K562 (cell line): ENCODE results near the gene MBNL1. TPM values are rescaled to one million over a fixed set of nuclear protein-coding genes. Genes with fewer than 3 reads are reported as not detected.
A peak's percentile ranks its signal among the peaks of the same experiment; 100 is the strongest.

ENCODE experiments used
- CREB1 ChIP-seq, 2 experiments: sonication (generic) in 1 of 2; formaldehyde crosslinking in 1 of 2; IDR thresholded peaks; 2 replicates each; pipeline versions ENCODE4 v1.6.1 to v1.8.0; 2012 to 2022; ENCODE audit warnings: inconsistent platforms in 1 of 2, mild to moderate bottlenecking in 1 of 2, missing genetic modification reagents in 1 of 2, moderate library complexity in 1 of 2
- HNRNPH1 ChIP-seq: fragments of 200-400 bp; formaldehyde crosslinking; optimal IDR thresholded peaks from 2 replicates; pipeline ENCODE3; 2017; ENCODE audit warnings: low read depth, mild to moderate bottlenecking, low read length, moderate library complexity
- ILK ChIP-seq: fragments of 450-650 bp; IDR thresholded peaks from 2 replicates; pipeline ENCODE4 v1.6.1; 2016; ENCODE audit warnings: missing genetic modification characterization, low read depth, mild to moderate bottlenecking, missing compliant biosample characterization, moderate library complexity, borderline replicate concordance
- KDM2B ChIP-seq: fragments of 250-450 bp; sonication (Bioruptor Pico); IDR thresholded peaks from 2 replicates; pipeline ENCODE4 v1.8.0; 2021; ENCODE audit warnings: mild to moderate bottlenecking, moderate library complexity
- MTA2 ChIP-seq: fragments of 450-650 bp; IDR thresholded peaks from 2 replicates; pipeline ENCODE4 v1.6.1; 2016; ENCODE audit warnings: low read depth
- NFIC ChIP-seq: fragments of 450-650 bp; IDR thresholded peaks from 2 replicates; pipeline ENCODE4 v1.6.1; 2017; ENCODE audit warnings: mild to moderate bottlenecking, inconsistent platforms
- STAT5A ChIP-seq: IDR thresholded peaks from 2 replicates; pipeline ENCODE4 v1.6.1; 2012; ENCODE audit warnings: low read length, inconsistent platforms, borderline replicate concordance
- TEAD2 ChIP-seq: fragments of 450-650 bp; IDR thresholded peaks from 2 replicates; pipeline ENCODE4 v1.6.1; 2016; ENCODE audit warnings: missing genetic modification characterization, control low read depth, missing compliant biosample characterization
- ZNF143 ChIP-seq: sonication (generic); formaldehyde crosslinking; IDR thresholded peaks from 2 replicates; pipeline ENCODE4 v1.9.0; 2022; ENCODE audit warnings: mild to moderate bottlenecking, missing genetic modification reagents
- ZNF146 ChIP-seq: IDR thresholded peaks from one replicate; pipeline ENCODE4 v1.6.1; 2018; ENCODE audit warnings: missing compliant biosample characterization; ENCODE audit not compliant: unreplicated experiment
- ZNF318 ChIP-seq, 2 experiments: fragments of 450-650 bp; IDR thresholded peaks; 2 replicates each; pipeline ENCODE4 v1.6.1; 2016; ENCODE audit warnings: mild to moderate bottlenecking in 2 of 2, borderline replicate concordance in 1 of 2, low read depth in 1 of 2, moderate library complexity in 1 of 2
- polyA plus RNA-seq, 8 experiments: library from polyadenylated mRNA; depleted of rRNA in 4 of 8; stranded (reverse) in 5 of 8; unstranded in 3 of 8; fragments of >200 nt; fragmentation: Nextera tagmentation in 2 of 8; fragmentation: Illumina TruSeq in 1 of 8; extraction: Ambion mirVana in 2 of 8; extraction: Trizol in 1 of 8; gene quantifications; 2 replicates each; pipeline versions ENCODE4 v1.2.1 to v1.2.3, GENCODE V29; 2011 to 2014; ENCODE audit warnings: inconsistent platforms in 1 of 8, missing spikeins in 1 of 8
- total RNA-seq, 7 experiments: library from RNA; depleted of rRNA in 6 of 7; stranded (reverse); fragments of >200 nt in 6 of 7; fragmentation: Illumina TruSeq in 2 of 7; extraction: Trizol in 2 of 7; gene quantifications; 2 replicates each; pipeline versions ENCODE4 v1.2.1 to v1.2.3, GENCODE V29; 2011 to 2021; ENCODE audit warnings: low replicate concordance in 1 of 7
- TF ChIP-seq, protein P1 (sequence below): fragments of 450-650 bp; IDR thresholded peaks from 2 replicates; pipeline ENCODE4 v1.6.1; 2016

The MBNL1 gene
- total and polyA plus RNA-seq, 9 of the 15 experiments (the other 6 are each of a cell fraction or from before 2014, with no cell fraction given): 70.3 to 243 (median 220) TPM

- TF ChIP-seq MTA2: peak; percentile 90
- TF ChIP-seq NFIC: peak; percentile 99
- TF ChIP-seq STAT5A: peak; percentile 91
- peak; percentile 56; the same call in 1 of the 2 replicates for TF ChIP-seq CREB1 (IDR thresholded peaks at IDR 0.05)
- no peak for TF ChIP-seq CREB1 (CRISPR knock-in tag; IDR thresholded peaks at IDR 0.05)
- no peak for TF ChIP-seq ZNF146
- TF ChIP-seq, protein P1, sequence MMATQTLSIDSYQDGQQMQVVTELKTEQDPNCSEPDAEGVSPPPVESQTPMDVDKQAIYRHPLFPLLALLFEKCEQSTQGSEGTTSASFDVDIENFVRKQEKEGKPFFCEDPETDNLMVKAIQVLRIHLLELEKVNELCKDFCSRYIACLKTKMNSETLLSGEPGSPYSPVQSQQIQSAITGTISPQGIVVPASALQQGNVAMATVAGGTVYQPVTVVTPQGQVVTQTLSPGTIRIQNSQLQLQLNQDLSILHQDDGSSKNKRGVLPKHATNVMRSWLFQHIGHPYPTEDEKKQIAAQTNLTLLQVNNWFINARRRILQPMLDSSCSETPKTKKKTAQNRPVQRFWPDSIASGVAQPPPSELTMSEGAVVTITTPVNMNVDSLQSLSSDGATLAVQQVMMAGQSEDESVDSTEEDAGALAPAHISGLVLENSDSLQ: peak; percentile 97
- TF ChIP-seq KDM2B: no peak
- TF ChIP-seq ILK: no peak
- 0 out of 2 replicates have a peak, but pooled peaks have one; percentile 23 for TF ChIP-seq TEAD2 (tag)
- TF ChIP-seq ZNF143 (CRISPR knock-in tag): no peak
- no peak for TF ChIP-seq HNRNPH1
- TF ChIP-seq ZNF318 (IDR thresholded peaks at IDR 0.05; ENCODE audit: borderline replicate concordance in 1 of 2, low read depth in 1 of 2): 0 out of 4 replicates have a peak, but pooled peaks of 1 of the 2 experiments have one; percentile 48
Observed at GRCh38 chr3:152319831-152320617, 51.3 kb downstream of the MBNL1 start (continued).
